Naive B cell (primary cell): ENCODE data around the gene DENND4C. TPM values are rescaled to one million over a fixed set of nuclear protein-coding genes. Genes with fewer than 3 reads are reported as not detected.
"Not testable (repeated sequence)": the region's sequence is repeated elsewhere in the genome, so short reads cannot be mapped to it uniquely, and the experiment has no call there.

ENCODE experiments used
- ATAC-seq, 2 donors: fragments of 150-1000 bp; cut with Tn5 transposase; 2 replicates each; pipeline ENCODE4 v1.10.0; 2021; ENCODE audit warnings: low read depth in 2 of 2, mild to moderate bottlenecking in 2 of 2, moderate library complexity in 2 of 2
- DNase-seq: peaks from one replicate; pipeline ENCODE4 v3.0.0; 2022
- H3K27ac Mint-ChIP-seq, 6 donors: one replicate each; pipeline ENCODE4 v1.8.0; 2020 to 2022; ENCODE audit warnings: mild to moderate bottlenecking in 6 of 6, mixed read lengths in 6 of 6, moderate library complexity in 5 of 6, inconsistent platforms in 2 of 6
- H3K27me3 Mint-ChIP-seq, 3 donors: one replicate each; pipeline ENCODE4 v1.8.0; 2021 to 2022; ENCODE audit warnings: mixed read lengths in 3 of 3, mild to moderate bottlenecking in 1 of 3
- H3K36me3 Mint-ChIP-seq, 2 donors: one replicate each; pipeline ENCODE4 v1.8.0; 2020 to 2022; ENCODE audit warnings: mixed read lengths in 2 of 2, inconsistent platforms in 1 of 2, mild to moderate bottlenecking in 1 of 2
- H3K4me1 Mint-ChIP-seq, 3 donors: one replicate each; pipeline ENCODE4 v1.8.0; 2020 to 2022; ENCODE audit warnings: mixed read lengths in 3 of 3, inconsistent platforms in 1 of 3, mild to moderate bottlenecking in 1 of 3, moderate library complexity in 1 of 3
- H3K4me3 Mint-ChIP-seq, 8 donors: one replicate each; pipeline ENCODE4 v1.8.0; 2020 to 2022; ENCODE audit warnings: mild to moderate bottlenecking in 8 of 8, mixed read lengths in 8 of 8, moderate library complexity in 8 of 8, inconsistent platforms in 2 of 8
- H3K9me3 Mint-ChIP-seq, 7 donors: one replicate each; pipeline ENCODE4 v1.8.0; 2020 to 2022; ENCODE audit warnings: mixed read lengths in 7 of 7, mild to moderate bottlenecking in 5 of 7, inconsistent platforms in 2 of 7, moderate library complexity in 1 of 7
- polyA plus RNA-seq, 6 donors: library from polyadenylated mRNA; unstranded; fragments of 300-500 nt; fragmentation: Illumina TruSeq; gene quantifications; one replicate each; pipeline ENCODE4 v1.2.3, GENCODE V29; 2021; ENCODE audit warnings: low read depth in 6 of 6

DENND4C gene
- polyA plus RNA-seq, 6 donors from 2014 or later, result 12.1 to 27.8 (median 21.7) TPM

DNA sequence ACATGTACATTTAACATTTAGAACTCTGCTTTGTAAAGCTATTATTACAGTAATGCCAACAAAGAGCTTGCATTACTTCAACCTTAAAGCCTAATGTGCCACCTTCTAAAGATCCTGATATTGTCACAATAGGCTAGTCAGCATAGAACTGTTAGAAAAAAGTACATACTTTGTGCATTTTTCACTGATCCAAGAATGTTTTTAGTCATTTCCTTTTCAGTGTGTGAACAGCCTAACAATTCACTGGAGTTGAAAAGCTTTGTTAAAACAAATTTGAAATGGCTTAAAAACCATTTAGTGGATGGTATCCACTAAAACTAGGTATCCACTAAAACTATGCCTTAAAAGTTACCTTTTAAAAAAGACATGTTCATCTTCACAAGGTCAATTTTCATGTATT lies 145.0 kb downstream of the DENND4C start:
- Mint-ChIP-seq H3K36me3 (peaks cover 30 to 33% of the 10 kb centered on the region in 2 donors), H3K4me1 (peaks cover 26 to 43% (median 35%) of the 10 kb centered on the region in 3 donors), H3K9me3 (peaks cover 0 to 4% (median 0%) of the 10 kb centered on the region in 7 donors), H3K27ac (peak overlapping the region in 2 of 6 donors; percentile 54 to 74), H3K27me3 (no peaks in the 10 kb centered on the region), H3K4me3 (no peak overlapping the region)
- ATAC-seq (no peak), DNase-seq (no peak)

DNA sequence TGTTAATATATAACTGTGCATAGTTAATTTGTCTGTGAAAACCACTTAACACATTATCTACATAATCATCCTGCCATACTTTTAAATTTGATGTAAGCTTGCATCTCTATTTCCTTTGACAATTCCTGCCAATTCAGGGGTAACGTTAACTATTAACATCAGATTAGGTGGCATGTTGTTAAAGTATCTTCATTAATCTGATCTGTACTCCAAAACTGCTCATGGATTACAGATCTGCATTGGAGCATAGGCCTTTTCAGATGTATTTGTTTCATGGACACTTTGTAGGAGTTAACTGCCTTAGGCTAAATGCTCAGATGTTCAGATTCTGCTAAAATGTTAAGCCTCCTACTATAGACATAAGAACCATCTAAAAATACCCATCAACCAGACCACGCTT lies 146.4 kb downstream of the DENND4C start:
- H3K36me3 Mint-ChIP-seq, result peaks cover 30 to 33% of the 10 kb centered on the region in 2 donors
- peaks cover 0 to 8% (median 2%) of the 10 kb centered on the region in 7 donors for H3K9me3 Mint-ChIP-seq
- H3K27ac Mint-ChIP-seq, result peak overlapping the region in 1 of 6 donors; percentile 96
- H3K4me1 Mint-ChIP-seq, result peaks cover 33 to 51% (median 44%) of the 10 kb centered on the region in 3 donors
- no peaks in the 10 kb centered on the region for H3K27me3 Mint-ChIP-seq
- DNase-seq (no peak), ATAC-seq (no peak)
- H3K4me3 Mint-ChIP-seq, result peak overlapping the region in 1 of 8 donors; percentile 62

DNA sequence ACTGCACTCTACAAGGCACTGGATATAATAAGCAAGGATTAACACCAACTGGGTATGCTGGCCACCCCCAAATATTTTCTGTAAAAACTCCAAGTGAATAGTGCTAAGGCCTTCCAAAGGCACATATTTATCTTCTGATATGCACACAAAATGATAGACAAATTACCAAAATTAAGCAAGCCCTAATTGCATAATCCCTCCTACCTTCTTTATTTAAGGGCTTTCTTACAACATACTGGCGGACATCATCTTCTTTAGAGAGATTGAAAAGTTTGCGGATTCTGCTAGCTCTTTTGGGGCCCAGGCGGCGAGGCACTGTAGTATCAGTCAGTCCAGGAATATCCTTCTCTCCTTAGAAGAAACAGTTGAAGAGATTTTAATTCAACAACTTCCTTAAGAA lies 147.7 kb downstream of the DENND4C start:
- Mint-ChIP-seq H3K4me1 (peaks cover 33 to 51% (median 44%) of the 10 kb centered on the region in 3 donors), H3K4me3 (peak overlapping the region in 6 of 8 donors; percentile 20 to 99 (median 88)), H3K27ac (peak overlapping the region in 3 of 6 donors; percentile 29 to 99 (median 96)), H3K9me3 (peaks cover 0 to 8% (median 2%) of the 10 kb centered on the region in 7 donors), H3K36me3 (peaks cover 30 to 33% of the 10 kb centered on the region in 2 donors), H3K27me3 (no peaks in the 10 kb centered on the region)
- no peak for ATAC-seq
- no peak for DNase-seq

DNA sequence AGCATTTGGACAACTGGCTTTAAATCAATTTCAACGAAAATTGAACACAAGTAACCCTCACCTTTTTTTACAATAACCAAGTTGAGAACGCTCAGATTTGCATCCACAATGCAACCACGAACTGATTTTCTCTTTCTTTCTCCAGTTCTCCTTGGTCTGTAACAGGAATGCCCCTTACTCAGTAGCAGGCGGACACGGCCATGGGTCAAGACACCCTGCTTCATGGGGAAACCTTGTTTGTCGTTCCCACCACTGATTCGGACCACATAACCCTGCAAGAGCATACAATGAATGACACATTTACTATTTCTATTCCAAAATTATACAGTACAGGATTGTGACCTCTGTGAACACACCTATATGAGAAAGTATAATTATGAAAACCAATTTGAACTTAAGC lies 148.2 kb downstream of the DENND4C start:
- Mint-ChIP-seq H3K9me3 (peaks cover 0 to 8% (median 2%) of the 10 kb centered on the region in 7 donors), H3K36me3 (peaks cover 30 to 32% of the 10 kb centered on the region in 2 donors), H3K4me3 (peak overlapping the region; percentile 85 to 99 (median 95)), H3K4me1 (peaks cover 33 to 51% (median 44%) of the 10 kb centered on the region in 3 donors), H3K27ac (peak overlapping the region; percentile 91 to 100 (median 98)), H3K27me3 (no peaks in the 10 kb centered on the region)
- ATAC-seq, result no peak
- no peak for DNase-seq

DNA sequence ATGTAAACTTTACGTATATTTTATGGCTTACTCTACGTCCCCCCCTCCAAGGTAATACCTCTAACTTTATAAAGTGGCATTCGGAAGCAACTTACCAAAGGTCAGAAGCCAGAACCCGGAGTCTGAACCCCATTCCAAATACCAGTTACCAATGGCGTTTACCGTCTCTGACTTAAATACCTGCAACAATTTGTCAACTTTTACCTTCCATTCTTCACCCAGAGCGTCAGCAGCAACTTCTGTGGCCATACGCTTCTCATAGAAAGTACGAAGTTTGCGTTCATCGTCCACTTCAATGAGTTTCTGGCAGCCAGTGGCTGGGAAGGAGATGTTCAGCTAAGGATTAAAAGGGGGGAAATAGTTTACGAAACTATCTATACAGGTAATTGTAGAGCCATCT lies 148.8 kb downstream of the DENND4C start:
- H3K36me3 Mint-ChIP-seq, result peaks cover 26 to 30% of the 10 kb centered on the region in 2 donors
- ATAC-seq (no peak), DNase-seq (peak; percentile 6)
- peak overlapping the region; percentile 85 to 99 (median 95) for H3K4me3 Mint-ChIP-seq
- peaks cover 0 to 8% (median 2%) of the 10 kb centered on the region in 7 donors for H3K9me3 Mint-ChIP-seq
- peaks cover 33 to 48% (median 44%) of the 10 kb centered on the region in 3 donors for H3K4me1 Mint-ChIP-seq
- no peaks in the 10 kb centered on the region for H3K27me3 Mint-ChIP-seq
- peak overlapping the region; percentile 96 to 100 (median 98) for H3K27ac Mint-ChIP-seq

DNA sequence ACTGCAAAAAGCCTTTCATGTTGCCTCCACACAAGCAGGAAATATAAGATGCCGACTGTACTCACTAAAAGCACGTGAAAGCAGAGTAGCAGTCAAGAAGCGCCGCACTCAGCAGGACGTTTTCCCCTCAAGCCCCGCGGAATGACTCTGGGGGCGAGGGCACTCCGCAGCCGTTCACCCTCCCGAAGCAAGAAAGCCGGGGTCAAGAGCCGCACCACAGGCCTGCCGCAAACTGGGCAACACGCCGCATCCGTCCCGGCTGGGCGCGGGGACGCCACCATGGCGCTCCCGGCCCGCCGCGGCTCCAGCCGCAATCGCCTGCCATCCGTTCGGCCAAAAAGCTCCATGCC lies 149.2 kb downstream of the DENND4C start:
- peak overlapping the region; percentile 85 to 99 (median 95) for H3K4me3 Mint-ChIP-seq

DNA sequence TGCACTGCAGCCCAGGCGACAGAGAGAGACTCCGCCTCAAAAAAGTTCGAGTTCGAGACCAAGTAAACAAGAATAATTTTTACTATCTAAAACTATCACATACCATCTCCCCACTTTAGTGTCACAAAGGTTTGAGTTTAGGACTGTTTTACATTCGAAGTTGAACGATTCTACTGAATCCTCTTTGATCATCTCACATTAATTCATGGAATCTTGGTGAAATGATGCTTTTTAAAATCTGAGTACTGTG lies 150.3 kb downstream of the DENND4C start:
- H3K27ac Mint-ChIP-seq, result peak overlapping the region; percentile 69 to 100 (median 98)
- peaks cover 18 to 24% of the 10 kb centered on the region in 2 donors for H3K36me3 Mint-ChIP-seq
- ATAC-seq (no peak), DNase-seq (no peak)
- H3K9me3 Mint-ChIP-seq, result peaks cover 0 to 8% (median 2%) of the 10 kb centered on the region in 7 donors
- H3K27me3 Mint-ChIP-seq, result peaks cover 0 to 2% (median 0%) of the 10 kb centered on the region in 3 donors
- peaks cover 33 to 46% (median 44%) of the 10 kb centered on the region in 3 donors for H3K4me1 Mint-ChIP-seq
- peak overlapping the region; percentile 85 to 99 (median 95) for H3K4me3 Mint-ChIP-seq

More for the DNA sequence above, 149.2 kb downstream of the DENND4C start:
- ATAC-seq (peak; percentile 35 to 38), DNase-seq (no peak)
- H3K36me3 Mint-ChIP-seq, result peaks cover 25 to 30% of the 10 kb centered on the region in 2 donors
- peaks cover 33 to 47% (median 44%) of the 10 kb centered on the region in 3 donors for H3K4me1 Mint-ChIP-seq
- H3K27me3 Mint-ChIP-seq, result no peaks in the 10 kb centered on the region
- H3K27ac Mint-ChIP-seq, result peak overlapping the region; percentile 96 to 100 (median 98)
- H3K9me3 Mint-ChIP-seq, result peaks cover 0 to 8% (median 2%) of the 10 kb centered on the region in 7 donors

DNA sequence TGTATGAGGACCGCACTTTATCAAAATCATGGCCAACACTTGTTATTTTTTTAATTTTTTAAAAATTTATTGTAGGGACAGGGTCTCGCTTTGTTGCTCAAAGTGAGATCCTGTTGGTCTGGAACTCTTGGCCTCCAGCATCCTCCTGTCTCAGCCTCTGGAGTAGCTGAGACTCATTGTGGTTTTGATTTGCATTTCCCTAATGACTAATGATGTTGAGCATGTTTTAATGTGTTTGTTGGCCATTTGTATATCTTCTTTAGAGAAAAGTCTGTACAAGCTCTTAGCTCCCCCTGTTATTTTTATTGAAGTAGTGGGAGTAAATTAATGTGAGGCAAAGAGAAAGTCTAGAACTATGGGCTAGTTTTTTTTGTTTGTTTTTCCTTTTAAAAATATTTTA lies 151.2 kb downstream of the DENND4C start:
- peaks cover 10 to 17% of the 10 kb centered on the region in 2 donors for H3K36me3 Mint-ChIP-seq
- DNase-seq (no peak), ATAC-seq (no peak)
- peak overlapping the region in 1 of 6 donors; percentile 96 for H3K27ac Mint-ChIP-seq
- peaks cover 0 to 10% (median 4%) of the 10 kb centered on the region in 3 donors for H3K27me3 Mint-ChIP-seq
- H3K4me3 Mint-ChIP-seq, result peak overlapping the region in 4 of 8 donors; percentile 37 to 98 (median 94)
- peaks cover 33 to 41% (median 37%) of the 10 kb centered on the region in 3 donors for H3K4me1 Mint-ChIP-seq
- H3K9me3 Mint-ChIP-seq, result peaks cover 0 to 8% (median 2%) of the 10 kb centered on the region in 7 donors

DNA sequence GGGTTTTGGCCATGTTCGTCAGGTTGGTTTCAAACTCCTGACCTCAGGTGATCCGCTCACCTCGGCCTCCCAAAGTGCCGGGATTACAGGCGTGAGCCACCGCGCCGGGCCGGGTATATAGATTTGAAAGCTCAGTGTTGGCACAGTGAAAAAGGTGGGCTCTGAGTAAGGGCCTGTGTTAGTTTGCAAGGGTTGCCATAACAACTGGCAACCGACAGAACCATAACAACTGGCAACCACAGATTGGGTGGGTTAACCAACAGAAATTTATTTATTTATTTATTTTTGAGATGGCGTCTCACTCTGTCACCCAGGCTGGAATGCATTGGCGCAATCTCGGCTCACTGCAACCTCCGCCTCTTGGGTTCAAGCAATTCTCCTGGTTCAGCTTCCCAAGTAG lies 154.7 kb downstream of the DENND4C start:
- not testable (repeated sequence) for H3K36me3 Mint-ChIP-seq

DNA sequence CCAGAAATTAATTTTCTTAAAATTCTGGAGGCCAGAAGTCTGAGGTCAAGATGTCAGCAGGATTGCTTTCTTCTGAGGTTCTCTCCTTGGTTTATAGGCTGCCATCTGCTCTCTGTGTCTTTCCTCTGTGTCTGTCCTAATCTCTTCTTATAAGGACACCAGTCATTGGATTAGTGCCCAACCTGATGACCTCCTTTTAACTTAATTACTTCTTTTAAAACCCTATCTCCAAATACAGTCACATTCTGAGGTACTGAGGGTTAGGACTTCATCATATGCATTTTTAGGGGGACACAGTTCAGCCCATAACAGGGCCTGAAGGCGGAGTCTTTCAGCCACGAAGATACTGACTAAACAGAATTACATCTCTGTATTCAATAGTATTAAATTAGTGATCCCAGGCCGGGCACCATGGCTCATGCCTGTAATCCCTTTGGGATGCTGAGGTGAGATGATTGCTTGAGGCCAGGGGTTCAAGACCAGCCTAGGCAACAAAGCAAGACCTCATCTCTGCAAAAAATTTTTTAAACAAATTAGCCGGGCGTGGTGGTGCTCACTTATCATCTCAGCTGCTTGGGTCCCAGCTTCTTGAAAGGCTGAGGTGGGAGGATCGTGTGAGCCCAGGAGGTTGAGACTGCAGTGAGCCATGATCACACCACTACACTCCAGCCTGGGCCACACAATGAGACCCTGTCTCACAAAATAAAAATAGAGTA lies 155.5 kb downstream of the DENND4C start:
- H3K36me3 Mint-ChIP-seq, result no peaks in the 10 kb centered on the region
- H3K9me3 Mint-ChIP-seq, result peaks cover 0 to 7% (median 2%) of the 10 kb centered on the region in 7 donors
- ATAC-seq (no peak), DNase-seq (no peak)
- H3K27ac Mint-ChIP-seq, result no peak overlapping the region
- H3K27me3 Mint-ChIP-seq, result peaks cover 19 to 27% (median 23%) of the 10 kb centered on the region in 3 donors
- peaks cover 3 to 5% (median 4%) of the 10 kb centered on the region in 3 donors for H3K4me1 Mint-ChIP-seq
- no peak overlapping the region for H3K4me3 Mint-ChIP-seq

More for the DNA sequence above, 154.7 kb downstream of the DENND4C start:
- Mint-ChIP-seq H3K27me3 (peaks cover 19 to 27% (median 23%) of the 10 kb centered on the region in 3 donors), H3K4me1 (peaks cover 8 to 12% (median 12%) of the 10 kb centered on the region in 3 donors)
- not testable (repeated sequence) for H3K27ac Mint-ChIP-seq, DNase-seq, H3K4me3 Mint-ChIP-seq, H3K9me3 Mint-ChIP-seq, ATAC-seq

DNA sequence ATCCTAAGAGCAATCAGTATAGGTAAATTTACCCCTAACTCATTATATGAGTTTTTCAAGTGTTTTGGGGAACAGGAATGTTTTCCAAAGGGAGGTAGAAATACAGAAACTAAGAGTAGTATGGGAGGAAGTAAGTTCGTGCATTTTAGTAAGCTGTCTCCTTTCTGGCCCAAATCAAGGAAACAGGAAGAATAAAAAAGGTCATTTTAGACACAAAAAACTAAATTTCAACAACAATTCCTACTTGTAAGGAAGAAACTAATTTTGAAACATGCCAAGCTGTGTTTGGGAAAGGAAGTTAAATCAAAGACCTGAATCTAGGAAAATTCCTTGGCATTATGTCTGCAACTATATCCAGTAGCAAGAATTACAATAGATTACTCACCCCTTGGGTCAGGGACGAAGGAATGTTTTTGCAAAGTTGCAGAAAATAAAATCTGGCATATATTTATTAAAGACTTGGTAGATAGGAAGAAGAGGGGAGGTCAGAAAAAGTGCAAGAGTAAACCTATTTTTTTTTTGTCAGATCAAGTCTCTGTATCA lies 156.1 kb downstream of the DENND4C start:
- H3K27ac Mint-ChIP-seq, result no peak overlapping the region
- no peaks in the 10 kb centered on the region for H3K36me3 Mint-ChIP-seq
- H3K27me3 Mint-ChIP-seq, result peaks cover 19 to 27% (median 23%) of the 10 kb centered on the region in 3 donors
- ATAC-seq, result no peak
- H3K9me3 Mint-ChIP-seq, result peaks cover 0 to 6% (median 0%) of the 10 kb centered on the region in 7 donors
- no peaks in the 10 kb centered on the region for H3K4me1 Mint-ChIP-seq
- no peak overlapping the region for H3K4me3 Mint-ChIP-seq
- no peak for DNase-seq

DNA sequence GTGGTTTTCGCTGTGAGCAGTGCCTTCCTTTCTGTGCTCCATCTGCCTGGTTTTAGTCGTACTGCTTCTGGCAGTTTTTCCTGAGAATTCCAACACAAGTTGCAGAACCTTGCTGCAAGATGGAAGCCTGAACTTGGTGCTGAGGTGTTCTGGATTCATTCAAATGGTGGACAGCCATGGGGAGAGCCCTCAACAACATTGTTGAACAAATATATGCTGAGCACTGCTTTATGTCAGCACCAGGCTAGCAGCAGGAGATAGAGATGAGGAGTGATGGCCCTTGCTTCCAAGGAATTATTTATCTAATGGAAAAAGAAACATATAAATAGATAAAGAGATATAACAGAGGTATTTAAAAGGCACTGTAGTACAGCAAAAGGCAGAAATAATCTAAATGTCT lies 156.8 kb downstream of the DENND4C start:
- no peaks in the 10 kb centered on the region for H3K4me1 Mint-ChIP-seq
- H3K36me3 Mint-ChIP-seq, result no peaks in the 10 kb centered on the region
- H3K27ac Mint-ChIP-seq, result no peak overlapping the region
- H3K9me3 Mint-ChIP-seq, result peaks cover 0 to 6% (median 0%) of the 10 kb centered on the region in 7 donors
- H3K4me3 Mint-ChIP-seq, result peak overlapping the region in 1 of 8 donors; percentile 26
- ATAC-seq (no peak), DNase-seq (no peak)
- H3K27me3 Mint-ChIP-seq, result peaks cover 19 to 27% (median 23%) of the 10 kb centered on the region in 3 donors

DNA sequence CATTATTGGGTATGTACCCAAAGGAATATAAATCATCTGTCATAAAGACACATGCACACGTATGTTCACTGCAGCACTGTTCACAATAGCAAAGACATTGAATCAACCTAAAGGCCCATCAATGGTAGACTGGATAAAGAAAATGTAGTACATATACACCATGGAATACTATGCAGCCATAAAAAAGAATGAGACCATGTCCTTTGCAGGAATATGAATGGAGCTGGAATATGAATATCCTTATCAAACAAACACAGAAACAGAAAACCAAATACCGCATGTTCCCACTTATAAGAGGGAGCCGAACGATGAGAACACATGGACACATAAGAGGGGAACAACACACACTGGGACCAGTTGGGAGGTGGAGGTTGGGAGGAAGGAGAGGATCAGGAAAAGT lies 159.0 kb downstream of the DENND4C start:
- ATAC-seq, H3K4me1 Mint-ChIP-seq, DNase-seq, H3K27ac Mint-ChIP-seq, H3K9me3 Mint-ChIP-seq, H3K4me3 Mint-ChIP-seq, H3K36me3 Mint-ChIP-seq: not testable (repeated sequence)
- H3K27me3 Mint-ChIP-seq, result peaks cover 19 to 27% (median 23%) of the 10 kb centered on the region in 3 donors

DNA sequence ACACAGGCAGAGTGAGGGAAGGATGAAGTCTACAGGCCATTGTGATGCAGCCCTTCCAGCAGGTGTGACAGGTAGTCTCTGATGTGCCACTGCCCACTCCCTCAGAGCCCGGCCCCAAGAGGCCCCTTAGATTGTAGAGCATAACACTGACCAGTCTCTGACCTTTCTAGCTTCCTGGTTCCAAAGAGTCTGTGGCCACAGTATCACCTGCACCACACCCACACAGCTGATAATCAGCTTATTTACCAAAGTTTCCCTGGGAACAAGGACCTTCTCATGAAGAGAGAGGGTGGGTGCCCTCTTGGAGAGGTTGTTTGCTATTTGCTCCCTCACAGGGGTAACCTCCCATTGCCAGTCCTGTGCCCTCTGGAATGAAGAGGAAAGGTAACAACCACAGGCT lies 167.4 kb downstream of the DENND4C start:
- ATAC-seq (no peak), DNase-seq (no peak)
- Mint-ChIP-seq H3K4me3 (no peak overlapping the region), H3K36me3 (no peaks in the 10 kb centered on the region), H3K27me3 (peaks cover 0 to 7% (median 0%) of the 10 kb centered on the region in 3 donors), H3K9me3 (peaks cover 0 to 3% (median 0%) of the 10 kb centered on the region in 7 donors), H3K4me1 (no peaks in the 10 kb centered on the region), H3K27ac (no peak overlapping the region)
